Trophoblast cell (in vitro differentiated cells and primary cell): Measurements from ENCODE around the gene PREX1.

Experiments used
- DNase-seq, 2 donors: peaks; one replicate each; pipeline ENCODE4 v3.0.0-alpha.2; 2016
- H2AFZ ChIP-seq: 2 replicates; pipeline ENCODE4 v1.6.1; 2013; ENCODE audit warnings: low read length, moderate library complexity, mild to moderate bottlenecking; ENCODE audit not compliant: insufficient read depth, poor library complexity
- H2AK5ac ChIP-seq: 2 replicates; pipeline ENCODE4 v1.6.1; 2013; ENCODE audit warnings: mild to moderate bottlenecking, low read length
- H2BK120ac ChIP-seq: 2 replicates; pipeline ENCODE4 v1.6.1; 2013; ENCODE audit warnings: low read length, mild to moderate bottlenecking, moderate library complexity; ENCODE audit not compliant: insufficient read depth, poor library complexity
- H2BK12ac ChIP-seq: 2 replicates; pipeline ENCODE4 v1.6.1; 2013; ENCODE audit warnings: mild to moderate bottlenecking, low read length, moderate library complexity
- H2BK5ac ChIP-seq: 2 replicates; pipeline ENCODE4 v1.6.1; 2013; ENCODE audit warnings: low read length, low read depth, moderate library complexity, mild to moderate bottlenecking; ENCODE audit not compliant: poor library complexity
- H3K14ac ChIP-seq: 2 replicates; pipeline ENCODE4 v1.6.1; 2013; ENCODE audit warnings: mild to moderate bottlenecking, low read length
- H3K18ac ChIP-seq: 2 replicates; pipeline ENCODE4 v1.6.1; 2013; ENCODE audit warnings: mild to moderate bottlenecking, low read length
- H3K23ac ChIP-seq: 2 replicates; pipeline ENCODE4 v1.6.1; 2013; ENCODE audit warnings: low read length
- H3K27ac ChIP-seq: 2 replicates; pipeline ENCODE4 v1.5.1; 2013; ENCODE audit warnings: low read depth, mild to moderate bottlenecking, inconsistent platforms, low read length, moderate library complexity
- H3K27me3 ChIP-seq: 2 replicates; pipeline ENCODE4 v1.6.1; 2013; ENCODE audit warnings: inconsistent platforms, mild to moderate bottlenecking, low read length, moderate library complexity; ENCODE audit not compliant: insufficient read depth
- H3K36me3 ChIP-seq, 2 experiments: 1 replicate in 1 of 2; 2 replicates in 1 of 2; pipeline ENCODE4 v1.6.1; 2013; ENCODE audit warnings: low read length in 2 of 2, mild to moderate bottlenecking in 2 of 2, moderate library complexity in 1 of 2; ENCODE audit not compliant: insufficient read depth in 2 of 2, control insufficient read depth in 1 of 2
- H3K4ac ChIP-seq: 2 replicates; pipeline ENCODE4 v1.6.1; 2013; ENCODE audit warnings: low read depth, mild to moderate bottlenecking, low read length, moderate library complexity
- H3K4me1 ChIP-seq, 2 experiments: 1 replicate in 1 of 2; 2 replicates in 1 of 2; pipeline ENCODE4 v1.6.1; 2013; ENCODE audit warnings: low read length in 2 of 2, mild to moderate bottlenecking in 2 of 2, moderate library complexity in 1 of 2; ENCODE audit not compliant: insufficient read depth in 2 of 2, control insufficient read depth in 1 of 2
- H3K4me2 ChIP-seq: 2 replicates; pipeline ENCODE4 v1.6.1; 2013; ENCODE audit warnings: inconsistent platforms, mild to moderate bottlenecking, low read length, moderate library complexity
- H3K4me3 ChIP-seq: 2 replicates; pipeline ENCODE4 v1.5.1; 2013; ENCODE audit warnings: mild to moderate bottlenecking, low read depth, low read length, inconsistent platforms
- H3K79me1 ChIP-seq: one replicate; pipeline ENCODE4 v1.6.1; 2013; ENCODE audit warnings: low read length
- H3K79me2 ChIP-seq: 2 replicates; pipeline ENCODE4 v1.6.1; 2013; ENCODE audit warnings: low read length, mild to moderate bottlenecking; ENCODE audit not compliant: control insufficient read depth, insufficient read depth, poor library complexity
- H3K9ac ChIP-seq: 2 replicates; pipeline ENCODE4 v1.6.1; 2013; ENCODE audit warnings: mild to moderate bottlenecking, low read length
- H3K9me3 ChIP-seq: 2 replicates; pipeline ENCODE4 v1.6.1; 2013; ENCODE audit warnings: low read depth, mild to moderate bottlenecking, control low read depth, inconsistent platforms, low read length; ENCODE audit not compliant: insufficient read depth
- H4K12ac ChIP-seq: 2 replicates; pipeline ENCODE4 v1.6.1; 2013; ENCODE audit warnings: low read depth, mild to moderate bottlenecking, low read length, moderate library complexity
- H4K8ac ChIP-seq: 2 replicates; pipeline ENCODE4 v1.6.1; 2013; ENCODE audit warnings: low read depth, mild to moderate bottlenecking, low read length, moderate library complexity
- H4K91ac ChIP-seq: one replicate; pipeline ENCODE4 v1.6.1; 2013; ENCODE audit warnings: low read depth, mild to moderate bottlenecking, low read length, moderate library complexity
- WGBS: extraction: QIAGEN DNeasy Blood & Tissue Kit; methylation state at CpG from one replicate; pipeline ENCODE4 v1.1.7; 2013; ENCODE audit warnings: missing lambda C conversion rate; ENCODE audit not compliant: insufficient read length, insufficient coverage; ENCODE audit errors: extremely low coverage; 5-methylcytosine and 5-hydroxymethylcytosine counted together

PREX1 gene

GRCh38 chr20:48843057-48843806, 15.4 kb upstream of the PREX1 start:
- H4K8ac ChIP-seq: no peak overlapping the region
- no peaks in the 10 kb centered on the region for H3K79me2 ChIP-seq
- no peak overlapping the region for H3K9ac ChIP-seq
- no peak overlapping the region for H3K18ac ChIP-seq
- no peak overlapping the region for H4K91ac ChIP-seq
- no peaks in the 10 kb centered on the region for H3K9me3 ChIP-seq
- no peaks in the 10 kb centered on the region for H3K36me3 ChIP-seq
- peaks cover 0 to 2% of the 10 kb centered on the region in 2 experiments for H3K4me1 ChIP-seq
- no peaks in the 10 kb centered on the region for H3K79me1 ChIP-seq
- no peak overlapping the region for H3K27ac ChIP-seq
- no peak overlapping the region for H2AFZ ChIP-seq
- no peak overlapping the region for H3K4me3 ChIP-seq
- H2BK5ac ChIP-seq: no peak overlapping the region
- WGBS: no CpG with 5 or more reads among the region's 6 CpGs
- H3K27me3 ChIP-seq: no peaks in the 10 kb centered on the region
- no peak overlapping the region for H2BK120ac ChIP-seq
- H4K12ac ChIP-seq: no peak overlapping the region
- H2BK12ac ChIP-seq: no peak overlapping the region
- no peak overlapping the region for H2AK5ac ChIP-seq
- no peak overlapping the region for H3K4ac ChIP-seq
- H3K23ac ChIP-seq: no peak overlapping the region
- H3K14ac ChIP-seq: no peak overlapping the region
- H3K4me2 ChIP-seq: no peak overlapping the region
- peak in 1 of 2 donors; percentile 42 for DNase-seq

- no peak overlapping the region for H2BK120ac ChIP-seq
- H4K91ac ChIP-seq: no peak overlapping the region
- no peak overlapping the region for H3K4me3 ChIP-seq
- no peak overlapping the region for H3K23ac ChIP-seq
- no peaks in the 10 kb centered on the region for H3K79me2 ChIP-seq
- H3K4ac ChIP-seq: no peak overlapping the region
- H2AK5ac ChIP-seq: no peak overlapping the region
- H2BK5ac ChIP-seq: no peak overlapping the region
- H2AFZ ChIP-seq: no peak overlapping the region
- H3K14ac ChIP-seq: no peak overlapping the region
- H3K27ac ChIP-seq: no peak overlapping the region
- H3K4me1 ChIP-seq: peaks cover 0 to 2% of the 10 kb centered on the region in 2 experiments
- no peaks in the 10 kb centered on the region for H3K36me3 ChIP-seq
- H3K79me1 ChIP-seq: no peaks in the 10 kb centered on the region
- H4K8ac ChIP-seq: no peak overlapping the region
- H3K9me3 ChIP-seq: no peaks in the 10 kb centered on the region
- no peak overlapping the region for H3K9ac ChIP-seq
- no peak overlapping the region for H2BK12ac ChIP-seq
- no peaks in the 10 kb centered on the region for H3K27me3 ChIP-seq
- no peak overlapping the region for H4K12ac ChIP-seq
- no peak overlapping the region for H3K18ac ChIP-seq
- WGBS: no CpG with 5 or more reads among the region's 4 CpGs
- H3K4me2 ChIP-seq: no peak overlapping the region
- peak in 1 of 2 donors; percentile 28 for DNase-seq
These were observed 14.2 kb upstream of the PREX1 start for GRCh38 chr20:48841875-48842529.

- H3K9me3 ChIP-seq: no peaks in the 10 kb centered on the region
- H2BK5ac ChIP-seq: no peak overlapping the region
- H3K79me1 ChIP-seq: no peaks in the 10 kb centered on the region
- H3K27me3 ChIP-seq: no peaks in the 10 kb centered on the region
- H4K8ac ChIP-seq: no peak overlapping the region
- no peaks in the 10 kb centered on the region for H3K79me2 ChIP-seq
- no peak overlapping the region for H3K4me2 ChIP-seq
- no peak overlapping the region for H3K14ac ChIP-seq
- no peak overlapping the region for H3K23ac ChIP-seq
- DNase-seq: no peak
- no peak overlapping the region for H4K12ac ChIP-seq
- H3K9ac ChIP-seq: no peak overlapping the region
- H3K36me3 ChIP-seq: no peaks in the 10 kb centered on the region
- H3K27ac ChIP-seq: no peak overlapping the region
- H3K18ac ChIP-seq: no peak overlapping the region
- H4K91ac ChIP-seq: no peak overlapping the region
- no peak overlapping the region for H2AK5ac ChIP-seq
- no peak overlapping the region for H2BK120ac ChIP-seq
- H2AFZ ChIP-seq: no peak overlapping the region
- WGBS: no CpG with 5 or more reads among the region's 7 CpGs
- H3K4me3 ChIP-seq: no peak overlapping the region
- H2BK12ac ChIP-seq: no peak overlapping the region
- H3K4me1 ChIP-seq: no peaks in the 10 kb centered on the region
- H3K4ac ChIP-seq: no peak overlapping the region
These were observed 13.5 kb upstream of the PREX1 start for GRCh38 chr20:48841196-48841874.

GRCh38 chr20:48839154-48839917, 11.5 kb upstream of the PREX1 start:
- DNase-seq: no peak

More at GRCh38 chr20:48839154-48839917, 11.5 kb upstream of the PREX1 start:
- Histone ChIP-seq H4K91ac (no peak overlapping the region), H2BK12ac (no peak overlapping the region), H2BK120ac (no peak overlapping the region), H3K79me2 (no peaks in the 10 kb centered on the region), H3K18ac (no peak overlapping the region), H3K4me1 (no peaks in the 10 kb centered on the region), H3K23ac (no peak overlapping the region), H3K9me3 (peaks cover 2% of the 10 kb centered on the region), H3K4me3 (no peak overlapping the region), H3K27ac (no peak overlapping the region), H3K14ac (no peak overlapping the region), H4K8ac (no peak overlapping the region), H2AK5ac (no peak overlapping the region), H4K12ac (no peak overlapping the region), H2AFZ (no peak overlapping the region), H3K27me3 (no peaks in the 10 kb centered on the region), H3K9ac (no peak overlapping the region), H3K4me2 (no peak overlapping the region), H3K4ac (no peak overlapping the region), H3K36me3 (no peaks in the 10 kb centered on the region), H2BK5ac (no peak overlapping the region), H3K79me1 (no peaks in the 10 kb centered on the region)
- WGBS: no CpG with 5 or more reads among the region's 11 CpGs
